Hepatocyte (in vitro differentiated cells): Measurements from ENCODE around the gene C10orf67.

Experiments used
- EZH2phosphoT487 ChIP-seq: fragments of 200-600 bp; sonication (generic); IDR thresholded peaks from one replicate; pipeline ENCODE4 v1.6.1; 2018; ENCODE audit warnings: antibody characterized with exemption, mild to moderate bottlenecking, low read depth, moderate library complexity; ENCODE audit not compliant: unreplicated experiment, severe bottlenecking
- TF ChIP-seq, protein P1 (sequence below): fragments of 200-600 bp; sonication (generic); IDR thresholded peaks from 2 replicates; pipeline ENCODE4 v1.5.1; 2016; ENCODE audit warnings: antibody characterized with exemption, mild to moderate bottlenecking; ENCODE audit not compliant: poor library complexity

- TF ChIP-seq, protein P1, sequence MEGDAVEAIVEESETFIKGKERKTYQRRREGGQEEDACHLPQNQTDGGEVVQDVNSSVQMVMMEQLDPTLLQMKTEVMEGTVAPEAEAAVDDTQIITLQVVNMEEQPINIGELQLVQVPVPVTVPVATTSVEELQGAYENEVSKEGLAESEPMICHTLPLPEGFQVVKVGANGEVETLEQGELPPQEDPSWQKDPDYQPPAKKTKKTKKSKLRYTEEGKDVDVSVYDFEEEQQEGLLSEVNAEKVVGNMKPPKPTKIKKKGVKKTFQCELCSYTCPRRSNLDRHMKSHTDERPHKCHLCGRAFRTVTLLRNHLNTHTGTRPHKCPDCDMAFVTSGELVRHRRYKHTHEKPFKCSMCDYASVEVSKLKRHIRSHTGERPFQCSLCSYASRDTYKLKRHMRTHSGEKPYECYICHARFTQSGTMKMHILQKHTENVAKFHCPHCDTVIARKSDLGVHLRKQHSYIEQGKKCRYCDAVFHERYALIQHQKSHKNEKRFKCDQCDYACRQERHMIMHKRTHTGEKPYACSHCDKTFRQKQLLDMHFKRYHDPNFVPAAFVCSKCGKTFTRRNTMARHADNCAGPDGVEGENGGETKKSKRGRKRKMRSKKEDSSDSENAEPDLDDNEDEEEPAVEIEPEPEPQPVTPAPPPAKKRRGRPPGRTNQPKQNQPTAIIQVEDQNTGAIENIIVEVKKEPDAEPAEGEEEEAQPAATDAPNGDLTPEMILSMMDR: no peak
- TF ChIP-seq EZH2phosphoT487: no peak
Measured at GRCh38 chr10:23198610-23198939, 146.0 kb downstream of the C10orf67 start.
